HG03354 (cell line): ENCODE data around the gene ZNF850.
"Not testable (repeated sequence)": the region's sequence is repeated elsewhere in the genome, so short reads cannot be mapped to it uniquely, and the experiment has no call there.

Experiments
- ATAC-seq: cut with Tn5 transposase; IDR thresholded peaks from one replicate; pipeline ENCODE4 v1.9.1; 2021; ENCODE audit warnings: mild to moderate bottlenecking; ENCODE audit not compliant: unreplicated experiment, poor library complexity, severe bottlenecking

Gene ZNF850

GRCh38 chr19:36772311-36773222 lies at the start of gene ZNF850:
TSS of gene ZNF850 (minus strand) at chr19:36772807. CDS start at chr19:36762606, 10,201 bp downstream.
- ATAC-seq = peak; percentile 93

DNA sequence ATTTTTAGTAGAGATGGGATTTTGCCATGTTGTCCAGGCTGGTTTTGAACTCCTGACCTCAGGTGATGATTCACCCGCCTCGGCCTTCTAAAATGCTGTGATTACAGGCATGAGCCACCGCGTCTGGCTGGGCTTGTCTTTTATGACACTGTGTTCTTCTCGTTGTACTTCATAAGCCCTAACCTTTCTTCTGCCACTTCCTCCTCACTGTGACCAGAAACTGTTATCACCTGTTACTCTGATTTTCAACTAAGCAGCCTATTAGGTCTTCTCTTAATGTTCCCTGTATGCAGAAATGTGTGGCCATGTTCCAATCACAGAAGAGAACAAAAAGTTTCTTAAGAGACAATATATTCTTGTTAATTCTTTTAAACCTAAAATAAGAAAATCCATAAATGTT lies 49.2 kb upstream of the ZNF850 start:
- no peak for ATAC-seq

- no peak for ATAC-seq
Observed at GRCh38 chr19:36819130-36819630, 46.6 kb upstream of the ZNF850 start.

GRCh38 chr19:36807029-36807428 lies 34.4 kb upstream of the ZNF850 start:
- no peak for ATAC-seq

DNA sequence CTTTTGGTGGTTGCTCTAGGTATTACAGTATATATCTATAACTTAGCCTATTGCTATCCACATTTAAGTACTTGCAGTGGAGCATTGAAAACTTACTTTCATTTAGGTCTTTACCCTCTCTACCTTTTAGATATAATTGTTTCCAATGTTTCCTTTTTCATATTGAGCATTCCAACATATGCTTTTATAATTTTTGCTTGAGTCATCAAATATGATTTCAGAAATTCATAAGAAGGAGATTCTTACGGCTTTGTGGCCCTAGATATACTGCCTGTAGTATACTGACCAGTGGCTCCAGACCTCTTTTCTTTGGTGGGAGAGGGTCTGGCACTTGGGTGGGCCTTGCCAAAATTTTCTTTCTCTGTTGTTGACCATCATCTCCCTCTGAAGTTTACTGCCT lies 32.8 kb upstream of the ZNF850 start:
- ATAC-seq = no peak

DNA sequence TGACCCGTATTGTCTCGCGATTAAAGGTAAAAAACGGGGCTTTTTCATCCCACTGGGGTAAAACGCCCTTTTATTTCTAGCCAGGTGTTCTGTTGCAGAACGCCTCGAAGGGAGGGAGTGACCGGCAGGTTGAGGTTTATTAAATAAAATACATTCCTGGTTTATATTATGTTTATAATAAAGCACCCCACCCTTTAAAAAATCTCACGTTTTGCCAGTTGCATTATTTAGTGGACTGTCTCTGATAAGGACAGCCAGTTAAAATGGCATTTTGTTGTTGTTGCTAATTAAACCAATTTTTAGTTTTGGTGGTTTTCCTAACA lies 25.1 kb upstream of the ZNF850 start:
- ATAC-seq = no peak

- ATAC-seq = no peak
Observed at GRCh38 chr19:36796714-36796992, 24.0 kb upstream of the ZNF850 start.

GRCh38 chr19:36791420-36792141 lies 19.0 kb upstream of the ZNF850 start:
- not testable (repeated sequence) for ATAC-seq

GRCh38 chr19:36775768-36776167 lies 3.2 kb upstream of the ZNF850 start:
- ATAC-seq = no peak

DNA sequence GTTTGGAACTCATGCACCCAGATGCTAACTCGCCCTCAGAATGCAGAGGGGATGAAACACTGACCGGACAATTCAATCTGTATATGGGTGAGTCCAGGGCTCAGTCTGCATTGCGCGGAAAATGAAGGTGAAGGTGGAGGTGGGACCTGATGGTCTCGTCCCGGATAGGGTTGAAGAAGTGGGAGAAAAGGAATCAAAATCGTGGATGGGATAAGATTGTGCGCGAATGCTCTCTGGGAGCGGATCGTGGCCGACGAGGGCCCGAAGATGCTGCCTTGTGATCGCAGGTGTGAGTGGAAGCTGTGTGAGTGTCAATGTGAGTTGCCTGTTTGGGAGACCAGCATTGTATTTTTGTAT lies 594 bp upstream of the ZNF850 start:
- ATAC-seq = no peak

- ATAC-seq = no peak
Observed at GRCh38 chr19:36771261-36772231, 1.1 kb downstream of the ZNF850 start.

- ATAC-seq = no peak
Observed at GRCh38 chr19:36750066-36750691, 22.4 kb downstream of the ZNF850 start.

DNA sequence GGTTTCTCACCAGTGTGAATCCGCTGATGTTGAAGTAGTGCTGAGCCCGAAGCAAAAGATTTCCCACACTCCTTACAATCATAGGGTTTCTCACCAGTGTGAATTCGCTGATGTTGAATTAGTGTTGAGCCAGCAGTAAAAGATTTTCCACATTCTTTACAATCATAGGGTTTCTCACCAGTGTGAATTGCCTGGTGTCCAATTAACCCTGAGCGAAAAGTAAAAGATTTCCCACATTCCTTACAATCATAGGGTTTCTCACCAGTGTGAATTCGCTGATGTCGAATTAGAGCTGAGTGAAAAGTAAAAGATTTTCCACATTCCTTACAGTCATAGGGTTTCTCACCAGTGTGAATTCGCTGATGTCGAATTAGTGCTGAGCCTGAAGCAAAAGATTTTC lies 23.0 kb downstream of the ZNF850 start:
- not testable (repeated sequence) for ATAC-seq

GRCh38 chr19:36748431-36749275 lies 24.0 kb downstream of the ZNF850 start:
- ATAC-seq = no peak

- no peak for ATAC-seq
Observed at GRCh38 chr19:36747750-36748149, 24.9 kb downstream of the ZNF850 start.

DNA sequence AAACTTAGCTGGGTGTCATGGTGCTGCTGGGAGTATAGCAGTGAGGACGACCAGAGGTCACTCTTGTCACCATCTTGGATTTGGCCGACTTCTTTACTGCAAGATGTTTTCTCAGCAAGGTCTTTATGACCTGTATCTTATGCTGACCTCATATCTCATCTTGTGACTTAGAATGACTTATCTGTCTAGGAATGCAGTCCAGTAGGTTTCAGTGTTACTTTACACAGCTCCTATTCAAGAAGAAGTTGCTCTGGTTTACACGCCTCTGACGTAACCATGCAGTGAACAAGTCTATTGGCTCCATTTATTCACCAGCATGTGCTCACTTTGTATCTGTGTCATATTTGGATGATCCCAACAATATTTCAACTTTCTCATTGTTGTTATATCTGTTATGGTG lies 26.7 kb downstream of the ZNF850 start:
- no peak for ATAC-seq

DNA sequence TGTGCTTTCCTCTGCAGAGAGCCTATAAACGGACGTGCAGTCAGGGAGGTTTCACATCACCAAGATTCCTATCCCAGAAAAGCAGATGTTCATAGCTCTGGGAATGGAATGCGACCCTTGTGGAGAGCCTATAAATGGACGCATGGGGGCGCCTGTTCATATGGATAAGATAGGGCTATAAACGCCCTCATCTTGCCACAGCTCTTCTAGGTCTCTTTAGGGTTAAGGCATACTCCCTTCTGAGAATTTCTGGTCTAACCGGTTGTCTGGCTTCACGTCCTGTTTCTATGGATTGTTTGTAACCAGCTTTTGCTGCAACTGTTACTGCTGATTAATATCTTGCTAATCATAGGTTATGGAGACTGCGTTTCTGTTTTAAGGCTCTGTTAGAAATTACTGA lies 36.4 kb downstream of the ZNF850 start:
- not testable (repeated sequence) for ATAC-seq

DNA sequence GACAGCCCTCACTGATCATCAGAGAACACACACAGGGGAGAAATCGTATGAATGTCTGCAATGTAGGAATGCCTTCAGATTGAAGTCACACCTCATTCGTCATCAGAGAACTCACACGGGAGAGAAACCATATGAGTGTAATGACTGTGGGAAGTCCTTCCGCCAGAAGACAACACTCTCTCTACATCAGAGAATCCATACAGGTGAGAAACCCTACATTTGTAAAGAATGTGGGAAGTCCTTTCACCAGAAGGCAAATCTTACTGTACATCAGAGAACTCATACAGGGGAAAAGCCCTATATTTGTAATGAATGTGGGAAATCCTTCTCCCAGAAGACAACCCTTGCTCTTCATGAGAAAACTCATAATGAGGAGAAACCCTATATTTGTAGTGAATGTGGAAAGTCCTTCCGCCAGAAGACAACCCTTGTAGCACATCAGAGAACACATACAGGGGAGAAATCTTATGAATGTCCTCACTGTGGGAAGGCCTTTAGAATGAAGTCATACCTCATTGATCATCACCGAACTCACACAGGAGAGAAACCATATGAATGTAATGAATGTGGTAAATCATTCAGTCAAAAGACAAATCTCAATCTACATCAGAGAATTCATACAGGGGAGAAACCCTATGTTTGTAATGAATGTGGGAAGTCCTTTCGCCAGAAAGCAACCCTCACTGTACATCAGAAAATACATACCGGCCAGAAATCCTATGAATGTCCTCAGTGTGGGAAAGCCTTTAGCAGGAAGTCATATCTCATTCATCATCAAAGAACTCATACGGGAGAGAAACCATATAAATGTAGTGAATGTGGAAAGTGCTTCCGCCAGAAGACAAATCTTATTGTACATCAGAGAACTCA lies 52.7 kb downstream of the ZNF850 start:
- no peak for ATAC-seq
